Panc1 (cell line): ENCODE data around the gene FSIP2.

Experiments
- POLR2AphosphoS5 ChIP-seq: IDR thresholded peaks from 2 replicates; pipeline ENCODE4 v1.6.1; 2012; ENCODE audit warnings: mild to moderate bottlenecking, low read depth, low read length, moderate library complexity
- SIN3A ChIP-seq: IDR thresholded peaks from 2 replicates; pipeline ENCODE4 v1.6.1; 2012; ENCODE audit warnings: low read depth, mild to moderate bottlenecking, low read length, moderate library complexity, borderline replicate concordance; ENCODE audit not compliant: insufficient read depth
- TF ChIP-seq, protein P1 (sequence below): fragments of 450-650 bp; IDR thresholded peaks from 2 replicates; pipeline ENCODE4 v1.5.1; 2017; ENCODE audit warnings: mild to moderate bottlenecking
- TF ChIP-seq, protein P2 (sequence below), 2 experiments: IDR thresholded peaks; 2 replicates each; pipeline ENCODE4 v1.6.1; 2011 to 2012; ENCODE audit warnings: low read depth in 2 of 2, control low read depth in 1 of 2, low read length in 1 of 2, mild to moderate bottlenecking in 1 of 2, moderate library complexity in 1 of 2; ENCODE audit not compliant: insufficient read depth in 1 of 2

DNA sequence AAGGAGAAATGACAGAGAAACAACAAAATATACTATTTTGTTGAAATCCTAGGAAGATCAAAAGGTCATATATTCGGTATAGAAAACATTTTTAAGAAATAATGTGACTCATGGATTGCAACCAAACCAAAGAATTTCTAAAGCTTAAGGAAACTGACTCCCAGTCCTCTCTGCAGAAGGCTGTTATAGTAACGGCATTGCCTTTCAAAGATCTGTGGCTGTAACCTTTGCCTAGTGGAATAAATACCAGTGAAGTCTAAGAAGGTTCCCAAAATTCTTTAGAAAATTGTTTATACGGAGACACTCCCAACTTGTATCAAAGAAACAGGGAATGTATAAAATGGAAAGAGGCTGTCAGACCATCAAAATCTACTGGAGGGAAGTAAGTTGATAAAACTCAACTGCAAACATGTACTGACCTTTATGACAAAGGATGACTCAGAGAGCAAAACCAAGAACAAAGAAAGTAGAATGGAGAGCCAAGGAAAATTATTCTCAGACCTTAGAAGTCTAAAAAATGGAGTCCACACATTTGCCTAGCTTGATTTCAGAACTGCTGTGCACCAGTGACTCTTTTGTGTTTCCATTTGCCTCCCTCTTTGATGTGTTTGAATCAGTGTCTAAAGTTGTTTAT, 48.6 kb upstream of the FSIP2 start:
- TF ChIP-seq, protein P1, sequence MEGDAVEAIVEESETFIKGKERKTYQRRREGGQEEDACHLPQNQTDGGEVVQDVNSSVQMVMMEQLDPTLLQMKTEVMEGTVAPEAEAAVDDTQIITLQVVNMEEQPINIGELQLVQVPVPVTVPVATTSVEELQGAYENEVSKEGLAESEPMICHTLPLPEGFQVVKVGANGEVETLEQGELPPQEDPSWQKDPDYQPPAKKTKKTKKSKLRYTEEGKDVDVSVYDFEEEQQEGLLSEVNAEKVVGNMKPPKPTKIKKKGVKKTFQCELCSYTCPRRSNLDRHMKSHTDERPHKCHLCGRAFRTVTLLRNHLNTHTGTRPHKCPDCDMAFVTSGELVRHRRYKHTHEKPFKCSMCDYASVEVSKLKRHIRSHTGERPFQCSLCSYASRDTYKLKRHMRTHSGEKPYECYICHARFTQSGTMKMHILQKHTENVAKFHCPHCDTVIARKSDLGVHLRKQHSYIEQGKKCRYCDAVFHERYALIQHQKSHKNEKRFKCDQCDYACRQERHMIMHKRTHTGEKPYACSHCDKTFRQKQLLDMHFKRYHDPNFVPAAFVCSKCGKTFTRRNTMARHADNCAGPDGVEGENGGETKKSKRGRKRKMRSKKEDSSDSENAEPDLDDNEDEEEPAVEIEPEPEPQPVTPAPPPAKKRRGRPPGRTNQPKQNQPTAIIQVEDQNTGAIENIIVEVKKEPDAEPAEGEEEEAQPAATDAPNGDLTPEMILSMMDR = no peak
- TF ChIP-seq POLR2AphosphoS5 (no peak), SIN3A (no peak)
- TF ChIP-seq, protein P2, sequence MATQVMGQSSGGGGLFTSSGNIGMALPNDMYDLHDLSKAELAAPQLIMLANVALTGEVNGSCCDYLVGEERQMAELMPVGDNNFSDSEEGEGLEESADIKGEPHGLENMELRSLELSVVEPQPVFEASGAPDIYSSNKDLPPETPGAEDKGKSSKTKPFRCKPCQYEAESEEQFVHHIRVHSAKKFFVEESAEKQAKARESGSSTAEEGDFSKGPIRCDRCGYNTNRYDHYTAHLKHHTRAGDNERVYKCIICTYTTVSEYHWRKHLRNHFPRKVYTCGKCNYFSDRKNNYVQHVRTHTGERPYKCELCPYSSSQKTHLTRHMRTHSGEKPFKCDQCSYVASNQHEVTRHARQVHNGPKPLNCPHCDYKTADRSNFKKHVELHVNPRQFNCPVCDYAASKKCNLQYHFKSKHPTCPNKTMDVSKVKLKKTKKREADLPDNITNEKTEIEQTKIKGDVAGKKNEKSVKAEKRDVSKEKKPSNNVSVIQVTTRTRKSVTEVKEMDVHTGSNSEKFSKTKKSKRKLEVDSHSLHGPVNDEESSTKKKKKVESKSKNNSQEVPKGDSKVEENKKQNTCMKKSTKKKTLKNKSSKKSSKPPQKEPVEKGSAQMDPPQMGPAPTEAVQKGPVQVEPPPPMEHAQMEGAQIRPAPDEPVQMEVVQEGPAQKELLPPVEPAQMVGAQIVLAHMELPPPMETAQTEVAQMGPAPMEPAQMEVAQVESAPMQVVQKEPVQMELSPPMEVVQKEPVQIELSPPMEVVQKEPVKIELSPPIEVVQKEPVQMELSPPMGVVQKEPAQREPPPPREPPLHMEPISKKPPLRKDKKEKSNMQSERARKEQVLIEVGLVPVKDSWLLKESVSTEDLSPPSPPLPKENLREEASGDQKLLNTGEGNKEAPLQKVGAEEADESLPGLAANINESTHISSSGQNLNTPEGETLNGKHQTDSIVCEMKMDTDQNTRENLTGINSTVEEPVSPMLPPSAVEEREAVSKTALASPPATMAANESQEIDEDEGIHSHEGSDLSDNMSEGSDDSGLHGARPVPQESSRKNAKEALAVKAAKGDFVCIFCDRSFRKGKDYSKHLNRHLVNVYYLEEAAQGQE (IDR thresholded peaks at IDR 0.05; ENCODE audit: insufficient read depth in 1 of 2, low read depth in 2 of 2, low read length in 1 of 2) = no peak
